Hematopoietic multipotent progenitor cell treated with erythropoietin and hydrocortisone succinate and interleukin-3 and kit ligand, for 15 days (in vitro differentiated cells): ENCODE results near the gene GPATCH4.
"Not testable (repeated sequence)": the region's sequence is repeated elsewhere in the genome, so short reads cannot be mapped to it uniquely, and the experiment has no call there.

Experiments
- DNase-seq: peaks from one replicate; pipeline ENCODE4 v3.0.0-alpha.2; 2015; ENCODE audit warnings: low spot score

Gene GPATCH4

DNA sequence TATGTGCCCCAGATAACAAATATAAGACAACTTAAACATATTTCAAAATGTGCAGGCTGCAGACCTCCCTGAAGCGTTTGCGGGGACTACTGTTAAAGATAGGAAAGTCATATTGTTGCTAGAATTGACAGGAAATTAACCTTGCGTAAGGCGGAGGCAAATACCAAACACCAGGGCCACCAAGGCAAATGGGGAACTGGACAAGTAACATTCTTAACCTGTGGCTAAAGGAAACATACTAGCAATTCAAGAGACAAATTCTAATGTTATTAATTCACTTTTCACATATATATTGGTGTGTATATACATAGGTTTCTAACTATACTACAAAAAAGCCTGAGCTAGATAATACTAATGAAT is 24.8 kb upstream of the GPATCH4 start:
- no peak for DNase-seq

- DNase-seq, result peak; percentile 49
Measured at GRCh38 chr1:156625436-156626078, 24.3 kb upstream of the GPATCH4 start.

DNA sequence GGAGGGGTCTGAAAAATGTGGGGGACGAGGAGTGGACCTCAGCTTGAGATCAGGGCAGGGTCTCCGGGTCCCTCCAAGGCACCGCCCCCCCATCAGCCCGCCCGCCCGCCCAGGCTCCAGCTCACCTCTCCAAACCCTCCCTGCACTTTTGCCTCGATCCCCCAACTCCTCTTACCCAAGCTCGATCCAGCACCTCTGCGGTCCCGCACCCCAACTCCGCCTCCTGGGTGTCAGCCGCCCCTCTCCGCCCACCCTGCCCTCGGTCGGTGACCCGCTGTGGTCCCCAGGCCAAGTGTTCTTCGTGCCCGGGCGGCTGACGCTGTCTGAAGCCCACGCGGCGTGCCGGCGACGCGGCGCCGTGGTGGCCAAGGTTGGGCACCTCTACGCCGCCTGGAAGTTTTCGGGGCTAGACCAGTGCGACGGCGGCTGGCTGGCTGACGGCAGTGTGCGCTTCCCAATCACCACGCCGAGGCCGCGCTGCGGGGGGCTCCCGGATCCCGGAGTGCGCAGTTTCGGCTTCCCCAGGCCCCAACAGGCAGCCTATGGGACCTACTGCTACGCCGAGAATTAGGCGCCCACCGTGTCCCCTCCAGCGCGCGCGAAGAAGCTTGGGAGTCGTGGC is 23.6 kb upstream of the GPATCH4 start:
- DNase-seq, result no peak

DNA sequence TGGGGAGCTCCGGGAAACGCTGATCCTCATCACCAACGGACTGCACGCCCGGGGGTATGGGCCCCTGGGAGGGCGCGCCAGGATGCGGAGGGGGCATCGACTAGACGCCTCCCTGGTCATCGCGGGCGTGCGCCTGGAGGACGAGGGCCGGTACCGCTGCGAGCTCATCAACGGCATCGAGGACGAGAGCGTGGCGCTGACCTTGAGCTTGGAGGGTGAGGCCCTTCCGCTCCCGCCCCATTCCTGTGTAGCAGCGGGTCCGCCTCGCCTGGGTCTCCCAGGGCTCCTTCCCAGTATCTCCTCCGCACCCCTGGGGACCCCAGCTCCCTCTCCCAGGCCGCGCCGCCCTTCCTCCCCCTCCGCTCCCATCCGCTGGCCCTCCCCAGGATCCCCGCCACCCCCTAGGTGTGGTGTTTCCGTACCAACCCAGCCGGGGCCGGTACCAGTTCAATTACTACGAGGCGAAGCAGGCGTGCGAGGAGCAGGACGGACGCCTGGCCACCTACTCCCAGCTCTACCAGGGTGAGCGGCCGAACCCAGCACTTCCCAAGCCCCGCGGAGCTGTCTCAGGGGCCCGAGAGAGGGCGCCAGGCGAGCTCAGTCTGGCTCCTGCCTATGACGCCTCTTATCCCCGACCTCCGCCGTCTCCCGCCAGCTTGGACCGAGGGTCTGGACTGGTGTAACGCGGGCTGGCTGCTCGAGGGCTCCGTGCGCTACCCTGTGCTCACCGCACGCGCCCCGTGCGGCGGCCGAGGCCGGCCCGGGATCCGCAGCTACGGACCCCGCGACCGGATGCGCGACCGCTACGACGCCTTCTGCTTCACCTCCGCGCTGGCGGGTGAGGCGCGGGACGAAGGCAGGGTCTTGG is 22.9 kb upstream of the GPATCH4 start:
- no peak for DNase-seq

DNA sequence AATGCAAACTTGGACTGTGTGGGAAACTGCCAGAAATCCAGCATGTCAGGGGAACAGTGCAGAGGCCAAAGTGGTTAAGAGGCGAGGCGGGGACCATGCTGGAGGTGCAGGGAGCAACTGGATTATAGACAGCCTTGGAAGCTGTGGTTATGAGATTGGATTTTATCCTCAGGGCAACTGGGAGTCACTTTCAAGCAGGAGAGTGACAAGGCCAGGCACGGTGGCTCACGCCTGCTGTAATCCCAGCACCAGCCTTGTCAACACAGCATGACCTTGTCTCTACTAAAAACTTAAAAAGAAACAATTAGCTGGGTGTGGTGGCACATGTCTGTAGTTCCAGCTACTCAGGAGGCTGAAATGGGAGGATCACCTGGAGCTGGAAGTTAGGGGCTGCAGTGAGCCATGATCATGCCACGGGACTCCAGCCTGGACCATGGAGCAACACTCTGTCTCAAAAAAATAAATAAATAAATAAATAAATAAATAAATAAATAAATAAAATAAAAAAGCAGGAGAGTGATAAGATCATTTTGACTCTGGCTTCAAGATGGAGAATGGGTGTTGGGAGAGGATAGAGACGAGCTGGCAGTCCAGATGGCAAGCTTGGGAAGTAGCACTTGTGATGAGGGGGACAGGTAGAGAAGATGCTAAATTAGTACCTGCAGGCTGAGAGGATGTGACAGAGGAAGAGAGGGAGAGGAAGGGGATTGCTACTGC is 21.5 kb upstream of the GPATCH4 start:
- no peak for DNase-seq

- DNase-seq, result no peak
Measured at GRCh38 chr1:156619582-156619955, 18.3 kb upstream of the GPATCH4 start.

DNA sequence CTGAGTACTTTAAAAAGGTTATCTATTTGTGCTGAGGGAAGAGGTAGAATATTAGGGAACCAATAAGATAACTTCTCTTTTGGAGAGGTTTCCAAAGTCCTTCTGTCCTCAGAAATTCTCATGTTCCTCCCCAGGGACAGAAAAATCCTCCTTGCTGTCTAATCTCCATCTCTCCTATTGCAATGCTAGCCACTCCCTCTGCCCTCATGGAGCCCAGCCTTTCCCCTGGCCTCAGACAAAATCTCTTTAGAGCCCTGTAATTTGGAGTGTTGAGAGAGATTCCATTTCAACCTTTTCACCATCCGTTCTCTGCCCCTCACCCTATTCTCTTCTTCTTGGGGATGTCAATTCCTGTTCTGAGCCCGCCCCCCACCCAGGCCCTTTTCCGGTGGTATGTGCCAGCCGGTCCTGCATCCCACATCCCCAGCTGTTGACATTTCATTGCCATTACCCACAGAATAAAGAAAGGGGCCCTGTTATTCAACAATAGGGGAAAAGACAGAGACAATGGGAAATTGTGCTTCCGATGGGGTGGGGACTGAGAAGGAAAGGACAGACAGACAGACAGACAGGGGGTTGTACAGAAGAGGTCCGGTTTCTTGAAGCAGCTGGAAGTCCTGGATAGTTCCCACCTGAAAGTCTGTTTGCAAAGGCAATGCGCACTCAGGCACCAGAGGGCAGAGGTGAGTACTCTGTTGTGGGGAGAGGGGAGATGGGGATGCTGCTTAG is 17.7 kb upstream of the GPATCH4 start, which contains the start of gene HAPLN2:
TSS of gene HAPLN2 (plus strand) at position 563 of the 729 bp plus-strand sequence. CDS start 4,076 bp downstream, outside the sequence.
- no peak for DNase-seq

DNA sequence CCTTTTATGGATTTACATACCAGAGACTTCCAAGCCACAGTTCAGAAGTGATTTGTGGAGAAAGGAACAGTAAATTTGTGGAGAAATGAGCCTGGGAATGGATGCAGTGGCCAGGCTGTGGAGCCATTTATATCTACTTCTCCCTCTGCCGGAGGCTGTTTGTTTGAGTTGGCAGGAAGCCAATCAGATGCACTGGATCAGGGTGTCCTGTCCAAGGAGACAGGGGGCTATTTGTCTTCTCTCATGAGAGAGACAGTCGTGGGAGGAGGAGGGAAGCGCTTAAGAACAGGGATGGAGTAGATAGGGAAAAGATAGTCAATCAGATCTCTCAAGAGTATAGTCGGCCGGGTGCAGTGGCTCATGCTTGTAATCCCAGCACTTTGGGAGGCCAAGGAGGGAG is 15.2 kb upstream of the GPATCH4 start:
- no peak for DNase-seq

GRCh38 chr1:156615946-156616345 is 14.7 kb upstream of the GPATCH4 start:
- no peak for DNase-seq

- DNase-seq, result no peak
Measured at GRCh38 chr1:156612666-156613065, 11.4 kb upstream of the GPATCH4 start.

DNA sequence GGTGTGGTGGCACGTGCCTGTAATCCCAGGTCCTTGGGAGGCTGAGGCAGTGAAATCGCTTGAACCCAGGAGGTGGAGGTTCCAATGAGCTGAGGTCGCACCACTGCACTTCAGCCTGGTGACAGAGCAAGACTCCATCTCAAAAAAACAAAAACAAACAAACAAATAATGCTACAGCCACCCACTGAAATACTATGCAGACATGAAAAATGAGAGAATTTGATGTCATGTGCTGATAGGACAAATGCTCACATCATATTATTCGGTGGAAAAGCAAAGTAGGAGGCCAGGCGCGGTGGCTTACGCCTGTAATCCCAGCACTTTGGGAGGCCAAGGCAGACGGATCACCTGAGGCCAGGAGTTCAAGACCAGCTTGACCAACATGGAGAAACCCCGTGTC is 8.8 kb upstream of the GPATCH4 start:
- DNase-seq, result not testable (repeated sequence)

GRCh38 chr1:156608981-156609380 is 7.7 kb upstream of the GPATCH4 start:
- DNase-seq, result peak; percentile 45

DNA sequence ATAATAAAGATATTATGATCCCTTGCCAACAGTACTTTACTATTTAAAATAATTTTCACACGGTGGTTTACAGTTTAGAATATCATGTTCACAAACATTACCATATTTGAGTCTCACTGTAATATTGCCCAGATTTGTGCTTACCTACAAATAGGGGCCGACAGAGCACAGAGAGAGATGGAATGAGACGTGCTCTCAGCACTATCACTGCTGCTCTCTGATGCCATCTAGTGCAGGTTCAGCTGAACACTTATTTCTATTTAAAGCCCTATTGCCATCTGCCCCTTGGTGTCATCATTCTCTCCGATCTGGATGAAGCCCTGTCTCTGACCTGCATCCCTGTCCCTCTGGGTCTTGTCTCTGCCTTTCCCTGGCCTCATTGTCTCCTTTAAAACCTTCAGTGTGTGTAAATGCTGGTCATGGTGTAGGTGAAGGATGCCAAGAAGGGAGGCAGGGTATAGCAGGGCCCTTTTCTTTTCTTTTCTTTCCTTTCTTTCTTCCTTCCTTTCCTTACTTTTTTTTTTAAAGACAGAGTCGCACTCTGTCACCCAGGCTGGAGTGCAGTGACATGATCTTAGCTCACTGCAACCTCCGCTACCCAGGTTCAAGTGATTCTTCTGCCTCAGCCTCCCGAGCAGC is 6.9 kb upstream of the GPATCH4 start:
- peak; percentile 64 for DNase-seq

GRCh38 chr1:156607344-156607743 is 6.1 kb upstream of the GPATCH4 start:
- DNase-seq, result not testable (repeated sequence)

DNA sequence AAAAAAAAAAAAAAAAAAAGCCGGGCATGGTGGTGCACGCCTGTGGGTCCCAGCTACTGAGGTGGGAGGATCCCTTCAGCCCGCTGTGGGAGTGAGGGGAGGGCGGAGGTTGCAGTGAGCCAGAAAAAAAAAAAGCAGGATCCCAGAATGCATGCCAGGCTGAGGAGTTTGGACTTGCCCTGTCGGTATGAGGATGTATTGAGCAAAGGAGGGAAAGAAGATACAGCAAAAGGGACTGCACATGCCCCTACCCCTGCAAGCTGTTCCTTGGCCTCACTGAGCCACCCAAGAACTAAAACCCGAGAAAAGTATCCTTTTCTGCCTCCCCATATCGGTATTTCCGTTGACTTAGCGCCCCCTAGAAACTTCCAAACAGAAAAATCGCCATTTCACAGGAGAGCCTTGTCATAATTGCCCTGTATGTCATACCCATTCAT is 1.3 kb upstream of the GPATCH4 start:
- DNase-seq, result peak; percentile 23

GRCh38 chr1:156601892-156602291 is 613 bp upstream of the GPATCH4 start:
- no peak for DNase-seq

DNA sequence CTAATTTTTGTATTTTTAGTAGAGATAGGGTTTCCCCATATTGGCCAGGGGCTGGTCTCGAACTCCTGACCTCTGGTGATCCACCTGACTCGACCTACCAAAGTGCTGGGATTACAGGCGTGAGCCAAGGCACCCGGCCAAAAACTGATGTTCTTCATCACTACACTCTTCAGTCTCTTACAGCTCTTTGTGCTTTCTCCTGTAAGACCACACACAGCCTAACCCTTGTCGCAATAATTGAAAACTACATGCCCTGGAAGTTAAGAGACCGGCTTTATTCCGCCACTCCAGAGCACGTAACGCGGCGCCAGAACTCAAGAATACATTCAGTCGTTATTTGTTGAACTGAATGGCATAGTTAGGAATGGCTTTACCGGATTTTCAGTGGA is 552 bp downstream of the GPATCH4 start:
- no peak for DNase-seq

- DNase-seq, result no peak
Measured at GRCh38 chr1:156599811-156600210, 1.5 kb downstream of the GPATCH4 start.

DNA sequence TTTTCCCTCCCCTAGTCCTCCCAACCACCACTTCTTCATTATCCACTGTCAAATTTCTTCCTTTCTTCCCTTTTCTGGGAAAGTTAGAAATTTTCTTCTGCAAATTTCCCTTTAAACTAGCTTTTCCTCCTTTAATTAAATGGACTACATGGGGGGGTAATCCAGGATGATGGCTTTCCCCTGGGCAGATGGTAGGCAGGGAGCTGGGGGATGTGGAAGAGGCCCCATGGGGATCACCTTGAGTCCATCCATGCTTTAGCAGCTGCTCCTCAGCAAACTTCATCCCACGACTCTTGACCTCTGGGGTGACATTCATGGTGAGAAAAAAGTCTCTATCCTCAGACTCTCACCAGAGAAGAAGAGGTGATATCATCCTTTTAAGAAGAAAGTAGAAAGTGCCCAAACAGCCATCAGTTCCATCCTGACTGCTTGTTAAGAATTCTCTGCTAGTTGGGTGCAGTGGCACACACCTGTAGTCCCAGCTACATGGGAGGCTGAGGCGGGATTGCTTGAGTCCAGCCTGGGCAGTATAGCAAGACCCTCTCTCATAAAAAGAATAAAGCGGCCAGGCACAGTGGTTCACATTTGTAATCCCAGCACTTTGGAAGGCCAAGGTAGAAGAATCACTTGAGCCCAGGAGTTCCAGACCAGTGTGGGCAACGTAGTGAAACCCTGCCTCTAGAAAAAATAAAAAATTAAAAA is 2.4 kb downstream of the GPATCH4 start:
- no peak for DNase-seq

GRCh38 chr1:156598125-156598524 is 3.2 kb downstream of the GPATCH4 start:
- DNase-seq, result no peak

DNA sequence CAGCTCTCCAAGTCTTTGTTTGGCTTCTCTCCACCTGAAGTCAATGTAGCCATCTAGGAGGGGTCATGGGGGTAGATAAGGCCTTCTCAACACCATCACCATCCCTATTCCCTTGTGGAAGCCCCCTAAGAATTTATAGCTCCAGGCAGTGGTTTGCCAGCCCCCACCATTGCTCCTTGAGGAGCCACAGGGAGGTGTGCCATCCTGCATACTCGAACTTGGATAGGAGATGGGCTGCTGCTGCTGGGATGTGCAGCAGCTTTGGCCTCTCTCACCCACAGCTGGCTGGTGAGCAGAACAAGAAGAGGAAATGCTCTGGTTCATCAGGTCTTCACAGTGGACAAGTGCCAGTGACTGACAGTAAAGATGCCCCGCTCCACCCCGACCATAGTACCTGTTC is 4.9 kb downstream of the GPATCH4 start:
- DNase-seq, result no peak
